IPS-15b (cell line): ENCODE data around the gene ELOA.
"Not testable (repeated sequence)": the region's sequence is repeated elsewhere in the genome, so short reads cannot be mapped to it uniquely, and the experiment has no call there.

ENCODE experiments used
- H3K27me3 ChIP-seq: one replicate; pipeline ENCODE4 v1.6.1; 2013; ENCODE audit warnings: low read length; ENCODE audit not compliant: control insufficient read depth, insufficient read depth
- H3K36me3 ChIP-seq: one replicate; pipeline ENCODE4 v1.6.1; 2013; ENCODE audit warnings: low read length; ENCODE audit not compliant: control insufficient read depth, insufficient read depth
- H3K4me1 ChIP-seq: one replicate; pipeline ENCODE4 v1.6.1; 2013; ENCODE audit warnings: mild to moderate bottlenecking, low read length; ENCODE audit not compliant: control insufficient read depth, insufficient read depth
- H3K4me3 ChIP-seq: one replicate; pipeline ENCODE4 v1.5.1; 2013; ENCODE audit warnings: low read depth, low read length
- H3K9ac ChIP-seq: one replicate; pipeline ENCODE4 v1.6.1; 2013; ENCODE audit warnings: low read depth, mild to moderate bottlenecking, low read length
- H3K9me3 ChIP-seq: one replicate; pipeline ENCODE4 v1.6.1; 2013; ENCODE audit warnings: mild to moderate bottlenecking, low read length; ENCODE audit not compliant: control insufficient read depth, insufficient read depth

ELOA gene

DNA sequence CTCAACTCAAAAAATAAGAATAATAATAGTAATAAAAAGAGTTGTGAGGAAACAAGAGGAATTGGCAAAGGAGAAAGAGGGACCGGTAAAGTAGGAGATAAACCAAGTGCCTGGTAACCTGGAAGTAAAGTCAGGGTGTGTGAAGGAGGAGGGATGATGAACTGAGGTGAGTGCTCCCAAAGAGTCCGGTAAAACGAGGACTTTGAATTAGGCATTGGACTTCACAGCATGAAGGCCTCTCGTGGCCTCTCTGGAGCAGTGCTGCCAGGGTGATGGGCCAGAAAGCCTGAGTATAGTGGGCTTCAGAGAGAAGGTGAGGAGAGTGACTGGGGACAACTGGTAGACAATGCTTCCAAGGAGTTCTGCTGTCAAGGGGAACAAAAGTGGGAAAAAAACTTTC is 34.0 kb upstream of the ELOA start:
- Histone ChIP-seq H3K4me1 (no peaks in the 10 kb centered on the region), H3K9ac (no peak overlapping the region), H3K9me3 (no peaks in the 10 kb centered on the region), H3K4me3 (no peak overlapping the region), H3K36me3 (peaks cover 5% of the 10 kb centered on the region), H3K27me3 (no peaks in the 10 kb centered on the region)

DNA sequence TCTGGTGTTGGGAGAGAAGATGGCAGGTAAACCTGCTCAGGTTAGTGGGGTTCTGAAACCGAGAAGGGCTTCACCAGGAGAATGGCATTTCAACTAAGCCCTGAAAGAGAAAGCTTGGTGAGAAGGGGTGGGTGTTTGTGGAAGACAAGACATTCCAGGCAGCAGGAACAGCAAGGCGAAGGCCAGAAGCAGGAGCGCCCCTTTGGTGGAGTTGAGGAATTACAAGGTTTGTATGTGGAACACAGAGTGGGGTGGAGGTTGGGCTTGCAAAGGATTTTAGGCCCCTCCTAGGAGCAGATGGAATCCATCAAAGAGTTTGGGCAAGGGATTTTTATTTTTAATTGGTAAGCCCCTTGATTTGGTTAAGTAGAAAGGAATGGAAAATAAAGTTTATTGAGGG is 24.8 kb upstream of the ELOA start:
- H3K4me1 ChIP-seq: peaks cover 3% of the 10 kb centered on the region

DNA sequence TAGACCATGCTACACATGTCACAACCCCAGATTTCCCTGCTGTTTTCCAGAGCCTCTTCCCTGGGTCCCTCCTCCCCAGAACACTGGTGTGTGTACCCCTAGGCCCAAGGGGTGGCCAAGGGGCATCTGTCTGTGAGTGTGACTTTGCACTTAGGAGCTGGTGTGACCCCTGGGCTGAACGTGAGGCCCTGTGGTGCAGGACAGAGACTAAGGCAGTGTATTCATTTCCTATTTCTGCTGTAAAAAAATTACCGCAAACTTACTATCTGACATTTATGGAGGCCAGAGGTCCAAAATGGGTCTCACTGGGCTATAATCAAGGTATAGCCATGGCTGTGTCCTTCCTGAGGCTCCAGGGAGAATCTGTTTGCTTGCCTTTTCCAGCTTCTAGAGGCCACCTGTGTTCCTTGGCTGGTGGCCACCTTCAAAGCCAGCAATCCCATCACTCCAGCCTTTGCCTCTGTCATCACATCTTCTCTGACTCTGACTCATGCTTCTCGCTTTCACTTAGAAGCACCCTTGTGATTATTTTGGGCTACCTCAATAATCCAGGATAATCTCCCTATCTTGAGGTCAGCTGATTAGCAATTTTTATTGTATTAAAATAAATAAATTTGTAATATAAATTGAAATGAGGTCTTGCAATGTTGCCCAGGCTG is 24.0 kb upstream of the ELOA start:
- Histone ChIP-seq H3K36me3 (no peaks in the 10 kb centered on the region), H3K9me3 (no peaks in the 10 kb centered on the region), H3K4me3 (no peak overlapping the region), H3K4me1 (peaks cover 3% of the 10 kb centered on the region), H3K9ac (no peak overlapping the region), H3K27me3 (no peaks in the 10 kb centered on the region)

More for the DNA sequence above, 24.8 kb upstream of the ELOA start:
- H3K36me3 ChIP-seq: no peaks in the 10 kb centered on the region
- H3K4me3 ChIP-seq: no peak overlapping the region
- no peaks in the 10 kb centered on the region for H3K9me3 ChIP-seq
- H3K9ac ChIP-seq: no peak overlapping the region
- no peaks in the 10 kb centered on the region for H3K27me3 ChIP-seq

DNA sequence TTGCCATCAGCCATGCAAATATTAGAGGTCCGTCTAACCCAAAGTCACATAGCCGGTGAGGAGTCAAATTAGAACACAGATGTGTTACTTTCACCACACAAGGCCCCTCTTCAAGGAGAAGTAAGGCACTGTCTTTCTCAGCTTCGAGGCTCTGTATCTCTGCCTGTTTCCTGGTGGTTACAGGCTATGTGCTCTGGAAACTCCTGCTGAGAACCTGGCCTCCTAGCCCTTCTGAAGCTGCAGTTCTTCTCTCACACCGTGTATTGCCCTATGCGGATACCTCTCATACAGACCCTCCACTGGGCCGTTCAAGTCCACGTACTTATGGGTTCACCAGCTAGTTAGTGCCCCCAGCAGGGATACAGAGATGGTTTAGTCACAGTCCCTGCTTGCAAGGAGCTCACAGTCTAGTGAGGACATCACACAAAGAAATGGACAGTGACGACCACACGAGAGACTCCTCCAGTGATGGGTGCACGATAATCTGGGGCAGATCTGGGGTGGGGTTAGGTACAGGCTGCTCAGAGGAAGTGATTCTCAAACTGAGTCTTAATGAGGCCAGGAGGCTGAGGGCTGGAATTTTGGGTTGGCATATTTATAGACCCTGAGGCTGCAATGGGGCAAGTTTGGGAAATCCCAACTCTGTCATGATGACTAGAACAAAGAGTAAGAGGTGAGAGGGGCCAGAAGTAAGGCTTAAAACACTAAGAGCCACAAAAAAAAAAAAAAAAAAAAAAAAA is 22.8 kb upstream of the ELOA start:
- no peaks in the 10 kb centered on the region for H3K36me3 ChIP-seq
- no peak overlapping the region for H3K4me3 ChIP-seq
- no peaks in the 10 kb centered on the region for H3K9me3 ChIP-seq
- H3K27me3 ChIP-seq: no peaks in the 10 kb centered on the region
- H3K4me1 ChIP-seq: peaks cover 3% of the 10 kb centered on the region
- no peak overlapping the region for H3K9ac ChIP-seq

DNA sequence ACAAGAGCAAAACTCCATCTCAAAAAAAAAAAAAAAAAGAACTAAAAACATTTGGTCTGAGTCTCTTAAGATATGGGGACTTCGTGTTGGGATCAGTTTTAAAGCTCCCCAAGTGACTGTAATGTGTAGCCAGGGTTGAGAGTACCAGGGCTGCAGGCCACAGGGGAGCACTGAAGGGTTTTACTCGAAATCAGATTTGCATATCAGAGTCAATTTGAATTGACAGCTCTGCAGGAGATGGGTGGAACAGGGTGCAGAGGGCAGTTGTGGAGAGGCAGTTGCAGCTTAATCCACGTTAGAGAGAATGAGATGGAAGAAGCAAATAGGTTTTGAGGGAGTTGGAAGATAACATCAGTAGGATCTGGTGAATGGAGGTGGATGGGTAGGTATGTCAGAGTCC is 20.6 kb upstream of the ELOA start:
- H3K9me3 ChIP-seq: no peaks in the 10 kb centered on the region
- no peaks in the 10 kb centered on the region for H3K27me3 ChIP-seq
- H3K4me3 ChIP-seq: no peak overlapping the region
- peaks cover 3% of the 10 kb centered on the region for H3K4me1 ChIP-seq
- H3K36me3 ChIP-seq: no peaks in the 10 kb centered on the region
- H3K9ac ChIP-seq: no peak overlapping the region

DNA sequence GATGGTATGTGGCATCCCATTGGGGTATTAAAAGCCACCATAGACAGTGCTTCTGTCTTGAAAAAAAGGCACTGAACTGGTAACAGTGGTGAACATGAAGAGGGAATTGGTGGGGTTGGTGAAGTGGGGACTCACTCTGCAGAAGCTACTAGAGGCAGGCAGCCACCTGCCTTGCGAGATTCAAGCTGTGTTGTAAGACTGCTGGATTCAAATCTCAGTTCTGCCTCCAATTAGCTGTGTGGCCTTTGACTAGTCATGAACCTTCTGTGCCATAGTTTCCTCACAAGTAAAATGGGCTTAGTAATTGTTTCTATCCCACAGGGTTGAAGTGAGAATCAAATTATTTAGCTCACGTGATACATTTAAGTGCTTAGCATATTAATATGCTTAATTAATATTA is 16.6 kb upstream of the ELOA start:
- no peaks in the 10 kb centered on the region for H3K27me3 ChIP-seq
- H3K4me3 ChIP-seq: no peak overlapping the region
- H3K9ac ChIP-seq: no peak overlapping the region
- no peaks in the 10 kb centered on the region for H3K4me1 ChIP-seq
- H3K36me3 ChIP-seq: no peaks in the 10 kb centered on the region
- no peaks in the 10 kb centered on the region for H3K9me3 ChIP-seq

DNA sequence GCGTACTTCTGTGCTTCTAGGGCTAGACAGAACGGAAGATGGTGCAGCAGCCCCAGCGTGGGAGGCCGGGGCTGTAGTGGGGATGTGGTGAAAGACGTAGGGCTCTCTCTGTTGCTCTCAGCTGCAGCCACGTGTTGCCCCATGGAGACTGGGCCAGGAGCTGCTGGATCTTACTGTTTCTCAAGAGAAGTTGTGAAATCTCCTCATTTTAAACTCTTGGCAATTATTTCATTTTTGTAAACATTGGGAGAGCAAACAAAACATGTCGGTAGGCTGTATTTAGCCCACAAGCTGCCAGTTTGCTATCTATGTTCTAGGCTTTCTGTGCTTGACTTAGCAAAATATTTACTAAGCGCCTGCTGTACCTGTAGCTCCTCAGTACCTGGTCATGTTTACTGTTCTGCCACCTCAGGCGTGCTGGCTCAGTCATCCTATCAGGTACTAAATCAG is 15.9 kb upstream of the ELOA start:
- Histone ChIP-seq H3K27me3 (no peaks in the 10 kb centered on the region), H3K4me3 (no peak overlapping the region), H3K9ac (no peak overlapping the region), H3K9me3 (no peaks in the 10 kb centered on the region), H3K36me3 (no peaks in the 10 kb centered on the region), H3K4me1 (no peaks in the 10 kb centered on the region)

DNA sequence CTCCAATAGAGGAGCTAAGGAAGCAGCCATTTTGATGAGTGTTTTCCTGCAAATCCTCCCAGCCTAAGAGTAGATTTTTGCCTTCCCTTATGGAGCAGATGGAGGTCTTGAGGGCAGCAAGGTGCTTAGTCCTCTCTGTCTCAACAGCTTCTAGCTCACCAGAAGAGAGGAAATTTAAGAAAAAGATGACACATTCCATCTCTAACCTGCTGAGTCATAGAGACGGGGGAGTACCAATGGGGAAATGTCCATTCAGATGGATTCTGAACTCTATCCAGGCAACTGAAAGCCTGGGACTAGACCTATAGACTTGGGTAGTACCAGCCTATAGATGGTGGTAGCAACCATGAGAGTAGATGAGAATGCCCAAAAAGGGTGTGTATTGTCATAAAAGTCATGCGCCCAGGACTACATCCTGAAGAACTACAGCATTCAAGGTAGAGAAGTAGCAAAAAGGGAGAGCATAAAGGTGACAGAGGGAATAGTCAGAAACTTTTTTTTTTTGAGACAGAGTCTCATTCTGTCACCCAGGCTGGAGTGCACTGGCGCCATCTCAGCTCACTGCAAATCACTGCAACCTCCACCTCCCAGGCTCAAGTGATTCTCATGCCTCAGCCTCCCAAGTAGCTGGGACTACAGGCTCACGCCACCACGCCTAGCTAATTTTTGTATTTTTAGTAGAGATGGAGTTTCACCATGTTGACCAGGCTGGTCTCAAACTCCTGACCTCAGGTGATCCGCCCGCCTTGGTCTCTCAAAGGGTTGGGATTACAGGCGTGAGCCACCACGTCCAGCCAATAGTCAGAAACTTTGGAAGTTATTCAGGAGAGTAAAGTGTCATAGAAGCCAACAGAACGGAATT is 10.7 kb upstream of the ELOA start:
- H3K4me3 ChIP-seq: no peak overlapping the region
- H3K4me1 ChIP-seq: no peaks in the 10 kb centered on the region
- no peaks in the 10 kb centered on the region for H3K27me3 ChIP-seq

DNA sequence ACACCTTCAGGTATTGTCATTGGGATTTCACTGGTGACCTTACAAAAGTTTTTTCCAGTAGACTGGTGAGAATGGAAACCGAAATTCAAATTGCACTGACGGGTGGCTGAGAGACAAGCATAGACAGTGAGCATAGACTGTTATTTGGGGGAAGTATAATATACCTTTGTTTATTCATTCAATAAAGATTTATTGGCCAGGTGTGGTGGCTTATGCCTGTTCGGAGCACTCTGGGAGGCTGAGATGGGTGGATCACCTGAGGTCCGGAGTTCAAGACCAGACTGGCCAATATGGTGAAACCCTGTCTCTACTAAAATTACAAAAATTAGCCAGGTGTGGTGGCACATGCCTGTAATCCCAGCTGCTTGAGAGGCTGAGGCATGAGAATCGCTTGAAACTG is 10.0 kb upstream of the ELOA start:
- not testable (repeated sequence) for H3K4me1 ChIP-seq, H3K4me3 ChIP-seq, H3K36me3 ChIP-seq, H3K9me3 ChIP-seq, H3K9ac ChIP-seq, H3K27me3 ChIP-seq

More for the DNA sequence above, 10.7 kb upstream of the ELOA start:
- H3K9me3 ChIP-seq: no peaks in the 10 kb centered on the region
- H3K9ac ChIP-seq: no peak overlapping the region
- H3K36me3 ChIP-seq: no peaks in the 10 kb centered on the region

DNA sequence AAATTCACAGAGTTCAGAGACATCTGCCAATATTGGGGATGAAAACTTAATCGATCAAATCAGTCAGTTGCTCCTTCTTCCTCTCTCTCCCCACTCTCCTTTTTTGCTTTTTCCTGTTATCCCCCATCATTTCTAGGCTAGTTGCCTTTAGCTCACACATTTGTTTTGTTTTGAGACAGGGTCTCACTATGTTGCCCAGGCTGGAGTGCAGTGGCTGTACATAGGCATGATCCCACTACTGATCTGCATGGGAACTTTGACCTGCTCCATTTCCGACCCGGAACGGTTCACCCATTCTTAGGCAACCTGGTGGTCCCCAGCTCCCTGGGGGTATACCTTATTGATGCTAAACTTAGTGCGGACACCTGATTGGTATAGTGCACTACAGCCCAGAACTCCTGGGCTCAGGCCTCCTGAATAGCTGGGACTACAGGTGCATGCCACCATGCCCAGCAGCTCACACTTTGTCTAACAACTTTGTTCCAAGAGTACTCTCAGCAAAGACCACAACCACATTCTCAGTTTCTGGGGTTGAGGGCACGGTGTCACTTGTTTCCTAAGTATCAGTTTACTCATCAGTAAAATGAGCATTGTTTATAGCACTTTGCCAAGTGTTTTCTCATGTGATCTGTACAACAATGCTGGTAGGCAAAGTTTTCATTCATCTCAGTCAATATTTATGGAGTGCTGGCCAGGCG is 6.7 kb upstream of the ELOA start:
- Histone ChIP-seq H3K9ac (no peak overlapping the region), H3K9me3 (no peaks in the 10 kb centered on the region), H3K27me3 (no peaks in the 10 kb centered on the region), H3K4me1 (no peaks in the 10 kb centered on the region), H3K4me3 (no peak overlapping the region), H3K36me3 (no peaks in the 10 kb centered on the region)

DNA sequence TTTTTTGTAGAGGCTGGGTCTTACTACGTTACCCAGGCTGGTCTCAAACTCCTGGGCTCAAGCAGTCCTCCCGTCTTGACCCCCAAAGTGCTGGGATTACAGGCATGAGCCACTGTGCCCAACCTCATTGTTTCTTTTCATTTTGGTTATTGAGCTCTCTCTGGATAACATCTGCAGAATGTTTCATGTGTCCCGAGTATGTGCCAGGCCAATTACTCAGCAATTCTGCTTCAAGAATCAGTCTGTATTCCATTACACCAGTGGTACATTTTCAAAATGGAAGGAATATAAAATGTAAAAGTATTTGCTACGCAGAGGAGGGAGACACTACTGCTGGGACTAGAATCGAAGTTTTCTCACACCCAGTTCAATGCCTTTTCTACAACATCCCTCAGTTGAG is 1.7 kb upstream of the ELOA start:
- Histone ChIP-seq H3K27me3 (no peaks in the 10 kb centered on the region), H3K36me3 (no peaks in the 10 kb centered on the region), H3K4me1 (peaks cover 6% of the 10 kb centered on the region), H3K9me3 (no peaks in the 10 kb centered on the region), H3K9ac (no peak overlapping the region), H3K4me3 (no peak overlapping the region)
